GM18951 (cell line): Measurements from ENCODE around the gene CCDC9.

ENCODE experiments used
- POLR2A ChIP-seq: IDR thresholded peaks from 4 replicates; pipeline ENCODE4 v1.6.1; 2011; ENCODE audit warnings: mild to moderate bottlenecking; ENCODE audit not compliant: insufficient read length, insufficient read depth; ENCODE audit errors: extremely low read depth
- in situ Hi-C: fragments of 300-500 bp; cut with MboI; formaldehyde crosslinking; loops from one replicate; pipeline ENCODE4 v1.12.0; 2022; ENCODE audit warnings: low sequenced_read_pairs, mixed read lengths, inconsistent platforms; ENCODE audit not compliant: unreplicated experiment

CCDC9 gene

GRCh38 chr19:47306303-47306702 is 50.0 kb downstream of the CCDC9 start:
- no peak for TF ChIP-seq POLR2A
- in situ Hi-C loops, result no loop called here

GRCh38 chr19:47309038-47309437 is 52.7 kb downstream of the CCDC9 start:
- TF ChIP-seq POLR2A, result no peak
- in situ Hi-C loops, result no loop called here

- in situ Hi-C loops, result no loop called here
- no peak for TF ChIP-seq POLR2A
Measured at GRCh38 chr19:47309608-47310007, 53.3 kb downstream of the CCDC9 start, which contains the start of gene C5AR1. C5AR1 (plus strand) TSS chr19:47309861; CDS start chr19:47309896, 35 bp downstream.

- no peak for TF ChIP-seq POLR2A
- in situ Hi-C loops, result no loop called here
Measured at GRCh38 chr19:47310323-47310722, 54.0 kb downstream of the CCDC9 start.

GRCh38 chr19:47310819-47311218 is 54.5 kb downstream of the CCDC9 start:
- TF ChIP-seq POLR2A, result no peak
- in situ Hi-C loops, result no loop called here

GRCh38 chr19:47312366-47313006 is 56.2 kb downstream of the CCDC9 start:
- in situ Hi-C loops, result no loop called here
- TF ChIP-seq POLR2A, result no peak

GRCh38 chr19:47313754-47314295 is 57.5 kb downstream of the CCDC9 start:
- no peak for TF ChIP-seq POLR2A
- in situ Hi-C loops, result no loop called here

GRCh38 chr19:47315125-47315821 is 58.9 kb downstream of the CCDC9 start:
- in situ Hi-C loops, result no loop called here
- TF ChIP-seq POLR2A, result no peak

GRCh38 chr19:47316513-47316912 is 60.2 kb downstream of the CCDC9 start:
- in situ Hi-C loops, result no loop called here

GRCh38 chr19:47319923-47320871 is 63.9 kb downstream of the CCDC9 start:
- no peak for TF ChIP-seq POLR2A
- in situ Hi-C loops, result no loop called here

More at GRCh38 chr19:47316513-47316912, 60.2 kb downstream of the CCDC9 start:
- no peak for TF ChIP-seq POLR2A
